Measurements from ENCODE around the gene KLHL5.

DNA sequence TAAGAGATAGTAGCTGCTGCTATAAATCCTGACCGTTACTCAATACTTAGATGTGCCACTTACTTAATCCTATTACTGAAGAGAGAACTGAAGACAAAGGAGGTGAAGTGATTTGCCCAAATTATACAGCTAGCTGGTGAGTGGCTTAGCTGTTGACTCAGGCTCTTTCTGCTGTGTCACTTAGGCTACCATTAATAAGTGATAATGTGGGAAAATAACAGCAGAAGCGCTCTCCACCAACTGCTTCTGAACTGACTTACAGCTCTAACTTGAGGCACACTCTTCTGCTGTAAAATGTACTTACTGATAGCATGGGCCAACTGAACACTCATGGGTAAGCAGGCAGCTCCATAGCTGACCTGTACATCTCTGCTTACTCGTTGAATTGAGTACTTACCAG is 7.5 kb upstream of the KLHL5 start:
- no peak for TF ChIP-seq SUZ12 (IDR thresholded peaks at IDR 0.05; ENCODE audit: extremely low read depth, insufficient read depth, insufficient read length)
- no peak for TF ChIP-seq YY1 (IDR thresholded peaks at IDR 0.05; ENCODE audit: insufficient read depth, insufficient read length)

Data from NT2/D1 (cell line).